Hypothalamus (tissue), 51 donors: Measurements from ENCODE around the gene COPS2.
A peak's percentile ranks its signal among the peaks of the same experiment; 100 is the strongest.

Experiments used
- DNase-seq, 51 donors: peaks; one replicate each; lab custom pipeline; 2025; lab: John Stamatoyannopoulos, UW

COPS2 gene

DNA sequence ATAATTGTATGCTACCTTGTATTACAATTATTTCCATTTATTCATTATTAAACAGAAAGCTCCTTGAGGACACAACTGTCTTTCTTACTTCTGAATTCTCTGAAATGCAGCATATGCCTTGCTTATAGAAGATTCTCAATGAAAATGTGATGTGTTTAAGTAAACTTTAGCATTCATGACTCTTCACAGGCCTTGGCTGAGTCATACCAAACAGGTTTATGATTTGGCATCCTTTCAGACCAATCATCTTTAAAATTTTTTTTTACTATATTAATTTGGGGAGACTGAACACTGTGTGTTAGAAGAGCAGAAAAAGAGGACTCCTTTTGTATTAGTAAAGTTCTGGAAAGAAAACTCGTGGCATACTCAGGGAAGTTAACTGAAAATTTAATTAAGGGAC is 8.3 kb upstream of the COPS2 start:
- no peak for DNase-seq

DNA sequence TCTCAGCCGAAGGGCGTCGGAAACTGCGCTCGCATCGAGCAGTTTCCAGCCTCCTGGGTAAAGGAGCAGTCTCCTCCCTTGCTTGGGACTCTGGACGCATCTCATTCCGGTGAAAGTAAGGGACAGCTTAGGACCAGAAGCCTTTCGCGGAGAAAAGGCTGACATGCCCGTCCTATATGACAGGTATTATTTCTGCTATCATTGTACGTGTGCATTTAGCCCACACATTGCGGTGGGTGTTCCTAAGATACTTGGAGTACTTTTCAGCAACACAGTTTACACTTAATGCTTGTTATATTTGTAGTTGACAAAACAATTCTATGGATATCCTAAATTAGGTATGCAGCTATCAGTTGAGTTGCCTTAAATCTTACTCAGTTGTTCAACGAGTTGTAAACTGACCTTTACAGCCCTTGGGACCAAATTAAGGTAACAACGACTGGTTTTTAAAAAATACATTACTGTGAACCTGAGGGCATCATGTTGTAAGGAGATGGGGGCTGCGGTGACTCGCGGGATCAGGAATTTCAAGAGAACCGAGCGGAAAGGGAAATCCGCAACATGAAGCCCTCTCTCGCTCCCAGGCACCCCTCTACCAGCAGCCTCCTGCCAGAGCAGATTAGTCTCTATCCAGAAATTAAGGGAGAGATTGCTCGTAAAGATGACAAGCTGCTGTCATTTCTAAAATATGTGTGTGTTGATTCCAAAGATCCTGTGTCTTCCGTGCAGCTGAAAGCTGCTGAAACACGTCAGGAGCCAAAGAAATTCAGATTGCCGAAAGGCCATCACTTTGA is 632 bp upstream of the COPS2 start:
- DNase-seq, result peak in 4 of 51 donors; percentile 2 to 76 (median 4)

DNA sequence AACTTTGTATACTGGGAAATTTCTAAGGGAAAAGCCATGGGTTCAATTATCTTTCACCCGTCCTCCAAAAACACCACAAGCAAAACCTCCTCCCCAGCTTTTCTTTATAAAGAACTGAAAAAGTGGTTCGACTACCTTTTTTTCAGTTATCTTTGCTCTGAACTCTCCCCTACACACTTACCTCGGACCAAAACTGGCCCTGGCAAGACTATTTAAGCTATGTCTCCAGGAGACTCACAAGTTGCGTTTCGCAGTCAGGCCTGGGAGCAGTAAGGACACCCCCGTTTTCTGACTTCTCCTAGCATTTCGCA is 645 bp downstream of the COPS2 start:
- no peak for DNase-seq

DNA sequence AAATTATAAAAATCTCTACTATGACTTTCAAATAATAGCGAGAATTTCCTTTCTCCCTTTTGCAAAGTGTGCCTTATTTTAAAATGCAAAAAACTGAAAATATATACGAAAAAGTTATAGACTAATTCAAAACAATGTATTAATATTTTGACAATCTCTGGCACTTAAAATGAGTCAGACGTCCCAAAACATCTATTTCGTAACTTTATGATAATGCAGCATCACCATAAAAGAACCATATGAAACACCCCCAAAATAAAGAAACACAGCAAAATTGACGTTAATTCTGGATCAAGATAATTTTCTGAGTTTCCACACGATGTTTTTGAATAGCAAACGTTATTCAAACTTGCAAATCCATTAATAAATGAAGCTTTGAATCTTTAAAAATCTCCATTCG is 1.0 kb downstream of the COPS2 start:
- DNase-seq, result no peak

DNA sequence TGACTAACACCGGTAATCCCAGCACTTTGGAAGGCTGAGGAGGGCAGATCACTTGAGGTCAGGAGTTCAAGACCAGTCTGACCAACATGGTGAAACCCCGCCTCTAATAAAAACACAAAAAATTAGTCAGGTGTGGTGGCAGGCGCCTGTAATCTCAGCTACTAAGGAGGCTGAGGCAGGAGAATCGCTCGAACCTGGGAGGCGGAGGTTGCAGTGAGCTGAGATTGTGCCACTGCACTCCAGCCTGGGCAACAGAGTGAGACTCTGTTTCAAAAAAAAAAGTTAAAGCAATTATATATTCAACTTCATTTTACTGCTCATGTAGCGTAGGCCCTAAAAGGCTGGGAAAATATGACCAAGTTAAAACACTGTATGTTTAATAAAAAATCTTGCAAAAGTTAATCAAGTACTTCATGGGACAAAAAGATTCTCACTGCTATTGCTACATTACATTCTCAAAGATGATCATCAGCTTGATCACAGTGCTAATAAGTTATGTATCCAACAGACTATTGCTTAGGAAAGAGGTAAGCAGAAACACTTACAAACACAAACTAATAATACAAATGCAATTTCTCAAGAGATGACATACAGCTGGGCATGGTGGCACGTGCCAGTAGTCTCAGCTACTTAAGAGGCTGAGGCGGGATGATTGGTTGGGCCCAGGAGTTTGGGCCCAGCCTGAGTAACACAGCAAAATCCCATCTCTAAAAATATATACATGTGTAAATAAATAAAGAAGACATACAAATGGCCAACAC is 2.7 kb downstream of the COPS2 start:
- no peak for DNase-seq

DNA sequence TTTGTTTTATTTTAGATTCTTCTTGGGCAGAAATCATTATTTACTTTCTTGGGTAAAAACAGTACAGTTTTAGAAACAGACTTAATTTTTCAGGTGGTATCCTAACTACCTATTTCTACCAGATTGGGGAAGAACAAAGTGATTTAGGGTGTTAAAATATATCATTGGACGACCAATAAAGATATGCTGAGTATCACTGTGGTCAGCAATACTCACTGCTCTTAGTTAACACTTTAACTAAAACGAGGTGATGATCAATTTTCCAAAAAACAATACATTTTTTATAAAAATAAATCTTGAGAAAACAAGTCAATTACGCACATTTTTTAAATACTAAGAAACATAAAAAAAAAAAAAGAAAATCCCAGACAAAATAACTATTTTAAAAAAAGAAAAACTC is 3.6 kb downstream of the COPS2 start:
- no peak for DNase-seq

DNA sequence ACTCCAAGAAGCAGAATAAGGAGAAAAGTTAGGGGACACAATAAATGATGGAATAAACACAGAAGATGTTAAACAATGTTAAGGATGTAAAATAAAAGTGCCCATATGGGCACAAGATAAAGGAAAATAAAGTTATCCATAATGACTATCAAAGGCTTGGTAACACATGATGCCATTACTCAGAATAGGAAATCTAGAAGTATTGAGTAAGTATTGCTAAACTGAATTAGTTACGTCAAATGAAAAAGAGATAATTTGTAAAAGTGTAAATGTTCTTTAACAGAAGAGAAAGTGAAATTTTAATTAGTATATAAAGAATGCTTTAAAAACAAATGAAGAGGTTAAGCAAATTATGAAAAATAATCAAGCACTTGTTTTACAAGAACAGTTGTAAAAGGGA is 6.7 kb downstream of the COPS2 start:
- DNase-seq, result no peak

DNA sequence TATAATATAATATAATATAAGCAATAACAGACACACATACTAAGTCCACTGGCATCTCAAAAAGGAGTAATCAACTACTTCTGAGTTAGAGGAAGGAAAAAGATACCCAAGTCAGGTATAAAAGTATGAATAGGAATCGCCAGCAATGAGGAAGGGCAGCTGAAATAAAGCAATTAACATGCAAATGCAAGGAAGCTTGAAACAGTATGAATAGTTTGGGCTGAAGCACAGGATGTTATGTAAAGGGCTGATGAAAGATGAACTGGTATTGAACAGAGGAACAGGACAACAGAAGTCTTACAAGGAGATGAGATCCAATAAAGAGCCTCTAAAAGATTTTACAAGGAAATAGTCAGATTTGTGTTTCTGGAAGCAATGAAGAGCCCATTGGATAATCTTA is 7.1 kb downstream of the COPS2 start:
- no peak for DNase-seq

DNA sequence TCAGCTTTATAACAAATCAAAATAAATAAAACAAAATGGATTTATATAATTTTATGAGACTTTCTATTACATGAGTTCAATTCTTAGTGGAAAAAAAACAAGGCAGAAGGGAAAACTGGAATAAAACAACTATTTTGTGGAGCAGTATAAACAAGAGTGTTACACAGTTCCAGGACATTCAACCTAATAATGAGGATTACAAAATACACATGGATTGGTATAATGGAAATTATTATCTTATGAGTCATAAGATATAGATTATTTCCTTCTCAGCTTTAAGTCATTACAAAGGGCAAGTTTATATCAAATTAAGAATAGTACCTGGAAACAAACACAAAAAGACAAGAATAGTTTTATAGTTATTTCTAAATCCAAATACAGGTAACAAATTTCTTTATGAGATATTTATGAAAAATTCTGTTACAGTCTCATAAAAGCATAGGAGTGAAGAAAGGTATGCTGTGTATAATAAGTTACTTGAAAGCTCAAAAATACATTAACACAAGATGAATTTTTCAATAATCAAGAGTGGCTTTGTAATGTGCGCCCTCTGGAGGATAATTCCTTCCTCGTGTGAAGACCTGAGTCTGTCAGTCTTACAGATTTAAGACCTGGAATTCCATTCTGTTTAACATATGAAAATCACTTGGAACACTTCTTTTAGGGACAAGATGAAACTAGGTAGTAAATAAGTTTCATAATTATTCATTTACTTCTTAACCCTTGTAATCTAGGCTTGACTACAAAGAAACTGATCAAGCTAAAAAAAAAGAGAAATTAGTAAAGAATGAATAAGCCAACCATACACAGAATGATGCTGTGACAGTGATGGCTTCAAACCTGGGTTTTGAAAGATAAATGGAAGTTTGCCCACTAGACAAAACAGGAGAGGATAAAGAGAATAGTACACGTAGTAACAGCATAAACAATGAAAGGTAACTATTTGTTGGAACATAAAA is 9.5 kb downstream of the COPS2 start:
- peak in 18 of 51 donors; percentile 0 to 42 (median 8) for DNase-seq

DNA sequence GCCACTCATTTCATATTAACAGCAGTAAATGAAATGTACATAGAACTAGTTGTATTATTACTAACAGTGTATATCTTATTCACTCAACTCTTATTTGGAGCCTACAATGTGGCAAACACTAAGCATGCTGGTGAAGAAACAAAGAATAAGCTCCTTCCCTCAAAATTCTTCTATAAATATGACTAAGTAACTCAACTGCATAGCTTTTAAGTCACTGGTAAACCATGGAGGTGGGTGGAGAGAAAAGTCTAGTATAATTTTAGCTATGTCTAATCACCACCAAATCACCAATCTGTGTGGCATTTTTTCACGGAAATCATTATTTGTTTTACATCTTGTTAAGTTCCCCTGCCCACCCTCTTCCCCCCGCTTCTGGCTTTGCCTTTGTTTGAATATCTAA is 17.5 kb downstream of the COPS2 start:
- DNase-seq, result peak in 1 of 51 donors; percentile 26

DNA sequence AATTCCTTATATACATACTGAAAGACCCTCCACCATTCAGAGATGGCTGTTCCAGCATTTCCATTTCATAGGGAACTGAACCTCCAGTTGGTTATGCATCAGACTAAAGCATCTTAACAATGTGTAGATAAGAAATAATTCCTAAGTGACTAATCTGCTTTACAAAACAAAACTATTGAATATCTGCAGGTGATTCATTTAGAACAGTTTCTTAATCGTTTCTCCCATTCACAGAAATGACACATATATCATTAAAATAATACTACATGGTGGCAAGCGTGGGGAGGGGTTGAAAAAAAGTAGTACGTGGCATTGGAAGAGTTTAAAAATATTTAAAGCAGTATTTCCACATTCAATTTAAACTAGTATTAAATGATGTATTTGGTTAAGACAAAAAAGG is 19.5 kb downstream of the COPS2 start:
- no peak for DNase-seq

DNA sequence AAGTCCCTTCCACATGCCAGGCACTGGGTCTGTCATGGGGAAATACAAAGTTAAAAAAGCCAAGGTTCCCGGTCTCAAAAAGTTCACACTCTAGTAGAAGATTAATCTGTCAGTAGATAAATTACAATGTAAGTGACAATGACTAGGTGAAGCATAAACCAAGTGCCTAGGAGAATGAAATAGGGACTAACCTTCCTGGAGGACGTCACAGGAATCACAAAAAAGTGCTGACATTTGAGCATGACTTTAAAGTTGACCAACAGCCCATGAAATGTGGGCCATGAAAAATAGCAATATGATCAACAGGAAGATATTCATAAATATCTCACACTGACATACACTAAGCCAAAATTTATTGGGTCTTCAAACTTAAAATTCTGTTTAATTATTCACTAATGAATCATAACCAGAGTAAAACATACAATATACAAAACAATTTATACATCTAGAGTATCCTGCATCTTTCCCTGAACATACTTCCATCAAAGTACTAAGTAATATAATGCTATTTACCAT is 20.0 kb downstream of the COPS2 start:
- DNase-seq, result no peak

DNA sequence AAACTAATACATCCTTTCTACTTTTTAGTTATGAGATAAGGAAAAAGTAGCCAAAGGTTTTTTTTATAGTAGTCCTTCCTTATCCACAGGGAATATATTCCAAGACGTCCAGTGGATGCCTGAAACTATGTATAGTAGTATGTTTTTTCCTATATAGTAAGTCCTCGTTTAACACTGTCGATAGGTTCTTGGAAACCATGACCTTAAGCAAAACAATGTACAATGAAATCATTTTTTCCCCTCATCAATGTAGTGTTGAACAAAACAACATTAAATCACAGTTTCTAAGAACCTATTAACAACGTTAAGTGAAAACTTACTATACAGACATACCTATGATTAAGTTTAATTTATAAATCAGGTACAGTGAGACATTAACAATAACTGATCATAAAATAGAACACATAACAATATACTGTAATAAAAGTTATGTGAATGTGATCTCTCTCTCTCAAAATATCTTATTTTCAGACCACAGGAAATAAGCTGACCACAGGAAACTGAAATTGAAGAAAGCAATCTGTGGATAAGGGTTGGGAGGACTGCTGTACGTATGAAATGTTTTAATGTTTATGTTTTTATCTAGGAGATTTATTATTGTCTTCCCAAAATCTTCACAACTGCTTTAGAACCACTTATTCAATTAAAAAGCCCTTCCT is 20.6 kb downstream of the COPS2 start:
- no peak for DNase-seq

DNA sequence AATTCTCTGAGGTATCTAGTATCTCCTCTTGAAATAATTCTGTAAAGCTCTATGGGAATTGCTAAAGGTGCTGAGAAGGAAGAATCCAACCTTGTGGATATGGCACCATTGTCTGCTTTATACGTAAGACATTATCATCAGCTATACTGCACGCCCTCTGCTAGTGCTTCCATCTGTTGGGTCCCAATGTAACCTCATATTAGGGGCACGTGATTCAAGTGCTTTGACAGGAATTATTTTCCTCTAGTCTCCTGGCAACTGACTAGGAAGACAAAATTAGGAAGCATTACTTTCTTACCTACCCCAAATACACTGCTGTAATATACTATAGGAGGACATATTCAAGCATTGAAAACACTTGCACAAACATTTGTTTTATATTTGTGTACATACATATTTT is 24.0 kb downstream of the COPS2 start:
- no peak for DNase-seq

DNA sequence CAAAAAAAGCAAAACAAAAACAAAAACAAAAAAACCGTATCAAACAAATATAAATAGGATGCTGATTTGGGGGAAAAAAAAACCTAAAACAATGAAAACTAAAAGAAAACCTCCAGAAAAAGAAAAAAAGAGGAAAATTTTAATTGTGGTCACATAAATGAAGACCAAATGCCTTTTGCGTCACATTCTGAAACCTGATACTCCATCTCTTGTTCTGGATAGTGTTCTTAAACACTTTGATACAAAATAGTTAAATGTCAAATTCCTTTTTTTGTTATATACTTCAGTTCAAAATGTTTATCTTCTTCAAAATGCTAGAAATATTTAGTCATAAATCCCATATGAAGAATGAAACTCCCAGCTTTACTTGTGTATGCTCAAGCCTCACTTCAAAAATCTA is 31.0 kb downstream of the COPS2 start:
- DNase-seq, result no peak

DNA sequence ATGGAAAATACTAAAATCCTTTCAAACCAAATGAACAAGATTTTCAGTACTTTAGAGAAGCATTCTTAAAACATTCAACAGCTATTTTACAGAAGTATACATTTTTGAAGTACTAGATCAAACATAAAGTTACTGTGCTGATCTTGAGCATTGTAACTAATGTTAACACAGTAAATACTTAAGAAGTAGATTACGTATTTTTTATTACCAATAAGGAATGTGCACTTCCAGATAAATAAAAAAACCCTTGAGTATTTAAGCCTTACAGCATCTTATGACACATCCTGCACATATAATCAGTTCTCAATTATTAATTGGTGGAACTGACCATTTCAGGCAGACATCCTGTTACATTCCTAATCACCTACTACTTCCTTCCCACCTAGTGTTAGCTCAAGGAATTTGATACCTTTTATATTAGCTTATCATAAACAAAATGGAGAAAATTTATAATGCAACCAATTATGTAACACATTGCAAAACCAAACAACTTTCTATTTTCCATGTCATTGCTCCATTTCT is 32.8 kb downstream of the COPS2 start:
- no peak for DNase-seq

DNA sequence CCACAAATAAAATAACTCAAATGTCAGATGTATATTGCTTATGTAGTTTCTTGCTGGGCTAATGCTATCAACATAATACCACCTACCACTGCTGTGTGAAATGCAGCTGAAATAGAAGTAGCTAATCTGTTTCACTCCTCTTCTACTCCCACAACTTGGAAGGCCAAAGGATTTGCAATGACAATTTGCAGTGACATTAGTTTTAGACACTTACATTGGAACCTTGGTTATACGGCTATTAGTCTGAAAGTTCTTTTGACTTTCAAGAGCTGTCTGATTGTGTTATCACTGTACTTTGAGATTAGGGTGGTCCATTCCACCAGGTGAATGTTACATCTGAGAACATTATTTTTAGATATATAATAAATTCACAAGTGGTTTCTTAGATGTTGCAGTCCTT is 33.5 kb downstream of the COPS2 start:
- peak in 1 of 51 donors; percentile 16 for DNase-seq

DNA sequence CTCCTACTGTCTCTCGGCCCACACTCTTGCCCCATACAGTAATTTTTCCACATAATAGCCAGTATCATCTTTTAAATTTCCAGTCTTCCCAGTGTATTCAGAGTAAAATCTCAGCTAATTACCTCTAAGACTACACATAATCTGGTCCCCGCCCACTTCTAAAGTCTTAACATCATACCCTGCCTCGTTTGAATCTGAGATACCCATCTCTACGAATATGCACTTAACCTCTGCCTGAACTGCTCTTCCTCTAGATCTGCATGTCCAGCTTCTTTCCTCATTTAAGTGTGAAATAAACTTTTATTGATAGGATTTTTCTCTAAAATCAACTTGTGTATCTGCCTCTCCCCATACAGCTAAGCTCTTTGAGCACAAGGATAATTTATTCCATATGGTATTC is 34.6 kb downstream of the COPS2 start:
- DNase-seq, result no peak

DNA sequence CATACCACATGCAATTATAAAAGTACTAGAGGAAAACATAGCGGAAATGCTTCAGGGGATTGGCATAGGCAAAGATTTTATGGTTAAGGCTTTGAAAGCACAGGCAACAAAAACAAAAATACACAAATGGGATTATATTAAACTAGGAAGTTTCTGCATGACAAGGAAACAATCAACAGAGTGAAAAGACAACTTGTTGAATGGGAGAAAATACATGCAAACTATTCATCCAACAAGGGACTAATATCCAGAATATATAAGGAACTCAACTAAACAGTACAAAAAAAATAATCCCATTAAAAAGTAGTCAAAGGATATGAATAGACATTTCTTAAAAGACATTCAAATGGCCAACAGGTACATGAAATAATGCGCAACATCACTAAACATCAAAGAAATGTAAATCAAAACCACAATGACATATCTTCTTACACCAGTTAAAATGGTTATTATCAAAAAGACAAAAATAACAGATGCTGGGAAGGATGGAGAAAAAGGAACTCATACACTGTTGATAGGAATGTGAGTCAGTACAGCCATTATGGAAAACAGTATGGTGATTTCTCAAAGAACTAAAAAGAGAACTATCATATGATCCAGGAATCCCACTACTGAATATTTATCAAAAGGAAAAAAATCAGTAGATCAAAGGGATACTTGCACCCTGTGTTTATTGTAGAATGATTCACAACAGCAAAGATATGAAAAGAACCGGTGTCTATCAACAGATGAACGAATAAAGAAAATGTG is 39.1 kb downstream of the COPS2 start:
- no peak for DNase-seq

DNA sequence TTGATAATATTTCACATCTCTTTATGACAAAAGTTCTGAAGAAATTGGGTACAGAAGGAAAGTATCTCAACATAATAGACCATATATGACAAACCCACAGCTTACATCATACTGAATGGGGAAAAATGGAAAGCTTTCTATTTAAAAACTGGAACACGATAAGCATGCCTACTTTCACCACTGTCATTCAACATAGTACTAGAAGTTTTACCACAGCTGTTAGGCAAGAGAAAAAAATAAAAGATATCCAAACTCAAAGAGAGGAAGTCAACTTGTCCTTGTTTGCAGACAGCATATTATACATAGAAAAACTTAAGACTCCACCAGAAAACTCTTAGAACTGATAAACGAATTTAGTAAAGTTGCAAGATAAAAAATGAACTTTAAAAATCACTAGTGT is 40.3 kb downstream of the COPS2 start:
- DNase-seq, result no peak
